Measurements from ENCODE around the gene JUP. TPM values are rescaled to one million over a fixed set of nuclear protein-coding genes. Genes with fewer than 3 reads are reported as not detected.
"Not testable (repeated sequence)": the region's sequence is repeated elsewhere in the genome, so short reads cannot be mapped to it uniquely, and the experiment has no call there.

The JUP gene
- total RNA-seq, result 10 to 100 TPM; 67.9 to 85.4 TPM

GRCh38 chr17:41786227-41787020 lies at the start of gene JUP:
Gene JUP, minus strand, starts transcription at chr17:41786711. Its CDS starts 14,857 bp downstream, at chr17:41771854.
- Histone ChIP-seq H3K36me3 (replicated peaks in 1 of 2; ENCODE audit: insufficient read depth in 1 of 2, low read depth in 2 of 2) (no peaks in the 10 kb centered on the region), H3K9me3 (no peaks in the 10 kb centered on the region), H3K4me1 (peaks cover 52% of the 10 kb centered on the region), H3K27ac (peak within 1 kb of the TSS; percentile 95 to 97 (median 96)), H3K27me3 (no peaks in the 10 kb centered on the region), H3K4me3 (peak within 1 kb of the TSS; percentile 64 to 94)
- ATAC-seq, result peak; percentile 94
- intact Hi-C loops (cut with DNase I), result no loop called here
- TF ChIP-seq POLR2A (IDR thresholded peaks at IDR 0.05), result peak; percentile 99 to 100 (median 99)
- TF ChIP-seq, protein P1, sequence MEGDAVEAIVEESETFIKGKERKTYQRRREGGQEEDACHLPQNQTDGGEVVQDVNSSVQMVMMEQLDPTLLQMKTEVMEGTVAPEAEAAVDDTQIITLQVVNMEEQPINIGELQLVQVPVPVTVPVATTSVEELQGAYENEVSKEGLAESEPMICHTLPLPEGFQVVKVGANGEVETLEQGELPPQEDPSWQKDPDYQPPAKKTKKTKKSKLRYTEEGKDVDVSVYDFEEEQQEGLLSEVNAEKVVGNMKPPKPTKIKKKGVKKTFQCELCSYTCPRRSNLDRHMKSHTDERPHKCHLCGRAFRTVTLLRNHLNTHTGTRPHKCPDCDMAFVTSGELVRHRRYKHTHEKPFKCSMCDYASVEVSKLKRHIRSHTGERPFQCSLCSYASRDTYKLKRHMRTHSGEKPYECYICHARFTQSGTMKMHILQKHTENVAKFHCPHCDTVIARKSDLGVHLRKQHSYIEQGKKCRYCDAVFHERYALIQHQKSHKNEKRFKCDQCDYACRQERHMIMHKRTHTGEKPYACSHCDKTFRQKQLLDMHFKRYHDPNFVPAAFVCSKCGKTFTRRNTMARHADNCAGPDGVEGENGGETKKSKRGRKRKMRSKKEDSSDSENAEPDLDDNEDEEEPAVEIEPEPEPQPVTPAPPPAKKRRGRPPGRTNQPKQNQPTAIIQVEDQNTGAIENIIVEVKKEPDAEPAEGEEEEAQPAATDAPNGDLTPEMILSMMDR (IDR thresholded peaks at IDR 0.05), result peak; percentile 51 to 89 (median 63)
- 0% methylated on average over 78 of the region's 79 CpGs; no CpG with 5 or more reads in 1 of the 2 donors for WGBS, 2 donors
- DNase-seq, result peak; percentile 100

GRCh38 chr17:41835800-41836549 lies 49.5 kb upstream of the JUP start, which contains the start of gene NT5C3B:
Gene NT5C3B, minus strand, starts transcription at chr17:41836232. Its CDS starts 39 bp downstream, at chr17:41836193.
- intact Hi-C loops (cut with DNase I), result no loop called here
- 0 to 1% methylated on average over 1 to 47 of the region's 72 CpGs for WGBS, 2 donors
- DNase-seq (peak; percentile 57 to 78 (median 66)), ATAC-seq (peak; percentile 91)
- H3K9me3 ChIP-seq, result no peaks in the 10 kb centered on the region
- H3K4me1 ChIP-seq, result peaks cover 18% of the 10 kb centered on the region
- no peaks in the 10 kb centered on the region for H3K27me3 ChIP-seq
- peak; percentile 14 to 39 (median 37) for TF ChIP-seq POLR2A (IDR thresholded peaks at IDR 0.05)
- TF ChIP-seq, protein P1 (IDR thresholded peaks at IDR 0.05), result no peak
- peak within 1 kb of the TSS; percentile 34 to 73 (median 68) for H3K27ac ChIP-seq
- H3K4me3 ChIP-seq, result peak within 1 kb of the TSS; percentile 91 to 97
- peaks cover 0 to 2% of the 10 kb centered on the region in 2 donors for H3K36me3 ChIP-seq (replicated peaks in 1 of 2; ENCODE audit: insufficient read depth in 1 of 2, low read depth in 2 of 2)

DNA sequence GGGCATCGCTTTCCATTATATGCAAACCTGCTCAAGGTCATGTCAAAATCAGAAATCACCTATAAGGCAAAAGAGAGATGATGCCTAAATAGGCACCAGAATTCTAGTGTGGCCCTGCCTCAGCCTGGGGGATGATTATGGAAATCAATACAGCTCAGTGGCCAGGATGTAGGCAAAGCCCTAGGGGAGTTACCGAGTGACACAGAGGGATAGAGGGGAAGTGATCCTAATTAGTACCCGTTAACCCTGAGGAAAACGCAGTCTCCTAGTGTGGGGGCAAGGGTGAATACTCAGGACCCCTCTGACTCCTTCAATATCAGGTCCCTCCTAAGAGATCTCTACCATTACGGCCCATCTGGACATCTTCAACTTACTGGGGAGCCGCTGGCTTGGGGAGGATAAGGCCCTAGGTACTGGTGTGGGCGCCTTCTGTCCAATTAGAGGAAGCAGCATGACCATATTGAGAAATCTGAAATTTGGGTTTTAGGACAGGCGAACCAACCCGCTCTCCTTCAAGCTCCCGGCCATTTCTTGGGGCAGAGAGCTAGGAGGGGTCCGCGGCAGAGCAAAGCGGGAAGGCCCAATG lies 48.8 kb upstream of the JUP start:
- no peaks in the 10 kb centered on the region for H3K27me3 ChIP-seq
- intact Hi-C loops (cut with DNase I), result no loop called here
- no peak for DNase-seq
- H3K36me3 ChIP-seq (replicated peaks in 1 of 2; ENCODE audit: insufficient read depth in 1 of 2, low read depth in 2 of 2), result peaks cover 0 to 6% of the 10 kb centered on the region in 2 donors
- ATAC-seq, result peak; percentile 29
- TF ChIP-seq, protein P1 (IDR thresholded peaks at IDR 0.05), result no peak
- TF ChIP-seq POLR2A (IDR thresholded peaks at IDR 0.05), result no peak
- H3K9me3 ChIP-seq, result no peaks in the 10 kb centered on the region
- H3K27ac ChIP-seq, result peak overlapping the region in 3 of 4 donors; percentile 68 to 73 (median 69)
- WGBS, 2 donors, result 14 to 15% methylated on average over 11 to 13 of the region's 13 CpGs
- H3K4me3 ChIP-seq, result peak overlapping the region; percentile 91 to 97
- peaks cover 18% of the 10 kb centered on the region for H3K4me1 ChIP-seq

GRCh38 chr17:41829961-41830360 lies 43.5 kb upstream of the JUP start:
- H3K9me3 ChIP-seq; H3K27ac ChIP-seq; DNase-seq; H3K27me3 ChIP-seq; intact Hi-C loops (cut with DNase I); H3K4me3 ChIP-seq; H3K36me3 ChIP-seq (replicated peaks in 1 of 2; ENCODE audit: insufficient read depth in 1 of 2, low read depth in 2 of 2); ATAC-seq; H3K4me1 ChIP-seq: not testable (repeated sequence)
- WGBS, 2 donors, result 86% methylated on average over 10 of the region's 10 CpGs

Data from body of pancreas (tissue), 4 donors.